ENCODE data around the gene SGMS1.

SGMS1 gene

DNA sequence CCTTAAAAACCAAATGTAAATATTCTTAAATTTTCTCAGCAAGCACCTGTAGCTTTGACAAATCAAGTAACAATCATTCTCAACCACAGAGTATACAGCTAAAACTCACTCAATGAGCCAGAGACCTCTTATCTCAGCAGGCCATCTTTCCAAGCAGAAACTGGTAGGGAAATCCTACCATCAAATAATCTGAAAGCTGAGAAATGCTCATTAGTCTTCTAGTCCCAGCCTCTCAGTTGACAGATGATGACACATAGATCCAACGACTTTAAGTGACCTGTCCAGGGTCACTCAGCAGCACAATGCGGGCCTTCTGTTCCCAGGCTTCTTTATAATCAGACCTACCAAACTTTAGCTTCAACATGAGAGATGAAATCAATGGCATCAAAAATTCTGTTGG, 184.6 kb downstream of the SGMS1 start:
- DNase-seq (ENCODE audit: low spot score): no peak

GRCh38 chr10:50438049-50438936, 185.5 kb downstream of the SGMS1 start:
- no peak for DNase-seq (ENCODE audit: low spot score)
- TF ChIP-seq, protein P1, sequence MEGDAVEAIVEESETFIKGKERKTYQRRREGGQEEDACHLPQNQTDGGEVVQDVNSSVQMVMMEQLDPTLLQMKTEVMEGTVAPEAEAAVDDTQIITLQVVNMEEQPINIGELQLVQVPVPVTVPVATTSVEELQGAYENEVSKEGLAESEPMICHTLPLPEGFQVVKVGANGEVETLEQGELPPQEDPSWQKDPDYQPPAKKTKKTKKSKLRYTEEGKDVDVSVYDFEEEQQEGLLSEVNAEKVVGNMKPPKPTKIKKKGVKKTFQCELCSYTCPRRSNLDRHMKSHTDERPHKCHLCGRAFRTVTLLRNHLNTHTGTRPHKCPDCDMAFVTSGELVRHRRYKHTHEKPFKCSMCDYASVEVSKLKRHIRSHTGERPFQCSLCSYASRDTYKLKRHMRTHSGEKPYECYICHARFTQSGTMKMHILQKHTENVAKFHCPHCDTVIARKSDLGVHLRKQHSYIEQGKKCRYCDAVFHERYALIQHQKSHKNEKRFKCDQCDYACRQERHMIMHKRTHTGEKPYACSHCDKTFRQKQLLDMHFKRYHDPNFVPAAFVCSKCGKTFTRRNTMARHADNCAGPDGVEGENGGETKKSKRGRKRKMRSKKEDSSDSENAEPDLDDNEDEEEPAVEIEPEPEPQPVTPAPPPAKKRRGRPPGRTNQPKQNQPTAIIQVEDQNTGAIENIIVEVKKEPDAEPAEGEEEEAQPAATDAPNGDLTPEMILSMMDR (IDR thresholded peaks at IDR 0.05; ENCODE audit: extremely low read depth, missing control alignments): no peak

More for the DNA sequence above, 184.6 kb downstream of the SGMS1 start:
- TF ChIP-seq, protein P1 (IDR thresholded peaks at IDR 0.05; ENCODE audit: extremely low read depth, missing control alignments): no peak

DNA sequence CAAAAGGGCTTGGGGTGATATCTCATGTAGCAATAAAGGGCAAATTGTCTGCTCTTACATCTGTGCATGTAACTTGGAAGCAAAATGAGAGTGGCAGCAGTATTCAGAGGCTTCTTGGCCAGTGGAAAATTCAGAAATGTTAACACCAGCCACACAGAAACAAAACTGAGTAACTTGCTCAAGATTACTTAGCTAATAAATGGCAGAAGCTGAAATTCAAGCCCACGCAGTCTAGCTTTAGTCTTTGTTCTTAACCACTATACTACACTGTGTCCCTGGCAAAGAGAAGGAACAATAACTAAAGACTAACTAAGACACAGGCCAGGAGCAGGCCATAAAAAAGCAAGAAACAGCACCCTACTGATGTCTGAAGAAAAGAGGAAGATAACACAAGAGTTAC, 186.5 kb downstream of the SGMS1 start:
- DNase-seq (ENCODE audit: low spot score): no peak
- TF ChIP-seq, protein P1 (IDR thresholded peaks at IDR 0.05; ENCODE audit: extremely low read depth, missing control alignments): no peak

- DNase-seq (ENCODE audit: low spot score): no peak
Observed at GRCh38 chr10:50436805-50437204, 187.0 kb downstream of the SGMS1 start.

GRCh38 chr10:50432211-50433009, 191.3 kb downstream of the SGMS1 start:
- DNase-seq (ENCODE audit: low spot score): no peak
- TF ChIP-seq, protein P1 (IDR thresholded peaks at IDR 0.05; ENCODE audit: extremely low read depth, missing control alignments): no peak

More at GRCh38 chr10:50436805-50437204, 187.0 kb downstream of the SGMS1 start:
- TF ChIP-seq, protein P1 (IDR thresholded peaks at IDR 0.05; ENCODE audit: extremely low read depth, missing control alignments): no peak

DNA sequence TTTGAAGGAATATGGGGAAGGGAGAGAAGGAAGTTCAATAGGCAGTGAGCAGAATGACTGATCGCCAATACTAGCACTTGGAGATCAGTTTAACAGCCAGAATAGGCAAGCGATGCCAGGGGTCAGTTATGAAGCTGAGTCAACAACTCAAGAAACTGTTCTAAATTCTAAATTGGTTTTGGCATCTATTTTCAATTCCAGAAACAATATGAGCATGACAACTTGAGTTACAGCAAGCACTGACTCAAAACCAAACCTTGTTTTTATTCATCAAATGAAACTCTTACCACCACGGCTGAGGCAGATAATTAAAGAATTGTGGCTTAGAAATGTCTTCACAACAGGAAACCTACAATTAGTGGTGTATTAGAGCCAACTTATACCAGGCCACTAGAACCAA, 192.0 kb downstream of the SGMS1 start:
- TF ChIP-seq, protein P1 (IDR thresholded peaks at IDR 0.05; ENCODE audit: extremely low read depth, missing control alignments): no peak
- DNase-seq (ENCODE audit: low spot score): peak; percentile 52

GRCh38 chr10:50431133-50431532, 192.6 kb downstream of the SGMS1 start:
- no peak for DNase-seq (ENCODE audit: low spot score)
- TF ChIP-seq, protein P1 (IDR thresholded peaks at IDR 0.05; ENCODE audit: extremely low read depth, missing control alignments): no peak

Data from GM20000 (cell line).